ENCODE data around the gene FOXK2.

- no peak for TF ChIP-seq CTCF (conservative IDR thresholded peaks at IDR 0.05; ENCODE audit: low read depth, low read length)
- no peak for TF ChIP-seq EZH2 (IDR thresholded peaks at IDR 0.05; ENCODE audit: borderline replicate concordance, low read depth, low read length, poor library complexity, severe bottlenecking)
These were observed 14.9 kb downstream of the FOXK2 start for GRCh38 chr17:82534401-82534812.
